HG02981 (cell line): ENCODE data around the gene EHMT2.
"Not testable (repeated sequence)": the region's sequence is repeated elsewhere in the genome, so short reads cannot be mapped to it uniquely, and the experiment has no call there.

Experiments used
- ATAC-seq: cut with Tn5 transposase; IDR thresholded peaks from one replicate; pipeline ENCODE4 v1.9.1; 2021; ENCODE audit warnings: mild to moderate bottlenecking, moderate library complexity; ENCODE audit not compliant: unreplicated experiment

Gene EHMT2

DNA sequence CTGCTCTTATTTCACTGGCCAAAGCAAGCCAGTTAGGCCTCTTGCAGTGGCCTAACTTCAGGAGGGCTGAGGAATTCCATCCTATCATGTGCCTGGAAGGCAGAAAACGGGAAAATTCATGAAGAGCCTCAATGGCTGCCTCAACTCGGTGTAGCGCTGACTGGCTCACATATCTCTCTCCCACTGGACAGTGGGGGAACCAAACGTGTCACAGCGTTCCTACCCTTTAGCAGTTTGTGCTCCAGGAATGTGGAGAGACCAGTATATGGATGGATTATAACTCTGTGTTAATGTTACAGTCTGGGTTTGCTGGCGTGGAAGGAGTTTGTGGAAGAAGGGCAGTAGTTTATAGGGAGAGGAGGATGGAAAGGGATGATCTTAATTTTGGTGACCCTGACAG lies 18.3 kb upstream of the EHMT2 start:
- no peak for ATAC-seq

GRCh38 chr6:31915351-31915750 lies 17.9 kb upstream of the EHMT2 start:
- ATAC-seq: no peak

GRCh38 chr6:31911826-31912585 lies 14.5 kb upstream of the EHMT2 start:
- no peak for ATAC-seq

GRCh38 chr6:31909298-31909697 lies 11.8 kb upstream of the EHMT2 start:
- ATAC-seq: not testable (repeated sequence)

GRCh38 chr6:31908791-31909190 lies 11.3 kb upstream of the EHMT2 start:
- peak; percentile 85 for ATAC-seq

GRCh38 chr6:31908255-31908654 lies 10.8 kb upstream of the EHMT2 start:
- ATAC-seq: not testable (repeated sequence)

GRCh38 chr6:31907158-31907813 lies 9.8 kb upstream of the EHMT2 start:
- ATAC-seq: no peak

DNA sequence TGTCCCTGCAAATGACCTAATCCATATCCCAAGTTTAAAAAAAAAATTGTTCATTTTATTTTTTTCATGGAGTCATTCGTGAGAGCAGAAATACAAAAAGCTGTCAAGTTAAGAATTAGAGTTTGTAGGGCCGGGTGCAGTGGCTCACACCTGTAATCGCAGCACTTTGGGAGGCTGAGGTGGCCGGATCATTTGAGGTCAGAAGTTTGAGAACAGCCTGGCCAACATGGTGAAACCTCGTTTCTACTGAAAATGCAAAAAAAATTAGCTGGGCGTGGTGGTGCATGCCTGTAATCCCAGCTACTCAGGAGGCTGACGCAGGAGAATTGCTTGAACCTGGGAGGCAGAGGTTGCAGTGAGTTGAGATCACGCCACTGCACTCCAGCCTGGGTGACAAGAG lies 9.2 kb upstream of the EHMT2 start:
- not testable (repeated sequence) for ATAC-seq

GRCh38 chr6:31906122-31906521 lies 8.6 kb upstream of the EHMT2 start:
- no peak for ATAC-seq

- ATAC-seq: no peak
Measured at GRCh38 chr6:31905041-31905440, 7.5 kb upstream of the EHMT2 start.

- no peak for ATAC-seq
Measured at GRCh38 chr6:31903957-31904356, 6.5 kb upstream of the EHMT2 start.

- peak; percentile 33 for ATAC-seq
Measured at GRCh38 chr6:31901953-31902643, 4.6 kb upstream of the EHMT2 start, which contains the start of gene ZBTB12. TSS of gene ZBTB12 (minus strand) at chr6:31902086. CDS start at chr6:31901305, 781 bp downstream.

GRCh38 chr6:31901415-31901952 lies 4.0 kb upstream of the EHMT2 start:
- no peak for ATAC-seq

DNA sequence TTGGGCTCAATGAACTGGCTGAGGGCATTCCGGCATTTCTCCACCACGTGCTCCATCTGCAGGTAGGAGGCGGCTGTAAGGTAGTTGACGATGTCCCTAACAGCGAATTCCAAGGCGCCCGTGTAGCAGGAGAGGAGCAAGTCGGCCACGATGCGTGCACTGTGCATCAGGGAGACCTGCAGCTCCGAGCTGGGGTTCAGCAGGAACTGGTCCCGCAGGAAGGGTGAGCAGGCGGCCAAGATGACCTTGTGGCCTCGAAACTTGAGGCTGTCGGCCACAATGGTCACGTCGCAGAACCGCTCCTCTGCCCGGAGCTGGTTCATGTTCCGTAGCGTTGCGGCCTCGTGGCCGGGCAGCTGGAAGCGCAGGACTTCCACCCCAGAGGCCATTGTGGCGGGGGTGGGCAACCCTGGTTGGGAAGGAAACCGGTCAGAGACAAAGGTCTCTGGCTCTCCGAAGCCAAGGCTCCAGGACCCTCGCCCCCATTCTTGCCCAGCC lies 3.5 kb upstream of the EHMT2 start:
- no peak for ATAC-seq

- ATAC-seq: no peak
Measured at GRCh38 chr6:31899882-31900722, 2.6 kb upstream of the EHMT2 start.

DNA sequence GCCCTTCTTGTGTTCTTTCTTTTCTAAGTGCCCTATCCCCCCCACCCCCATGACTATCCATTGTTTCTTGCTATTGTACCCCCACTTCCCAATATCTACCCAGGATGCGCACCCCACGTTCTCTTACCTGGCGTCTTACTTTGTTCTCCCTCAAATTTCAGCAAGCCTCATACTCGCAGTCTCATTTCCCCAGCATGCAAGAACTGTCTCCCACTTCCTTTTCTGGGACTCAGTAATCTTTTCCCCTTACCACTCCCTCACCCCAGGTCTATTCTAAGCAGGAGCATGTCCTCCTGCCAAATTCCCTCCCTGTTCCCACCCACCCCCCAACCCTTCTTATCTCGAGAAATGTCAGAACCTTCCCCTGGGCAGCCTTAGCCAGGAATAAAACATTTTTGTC lies 1.7 kb upstream of the EHMT2 start:
- ATAC-seq: no peak

- ATAC-seq: no peak
Measured at GRCh38 chr6:31898383-31899011, 999 bp upstream of the EHMT2 start.

GRCh38 chr6:31896856-31897611 lies 464 bp downstream of the EHMT2 start:
- ATAC-seq: peak; percentile 2

DNA sequence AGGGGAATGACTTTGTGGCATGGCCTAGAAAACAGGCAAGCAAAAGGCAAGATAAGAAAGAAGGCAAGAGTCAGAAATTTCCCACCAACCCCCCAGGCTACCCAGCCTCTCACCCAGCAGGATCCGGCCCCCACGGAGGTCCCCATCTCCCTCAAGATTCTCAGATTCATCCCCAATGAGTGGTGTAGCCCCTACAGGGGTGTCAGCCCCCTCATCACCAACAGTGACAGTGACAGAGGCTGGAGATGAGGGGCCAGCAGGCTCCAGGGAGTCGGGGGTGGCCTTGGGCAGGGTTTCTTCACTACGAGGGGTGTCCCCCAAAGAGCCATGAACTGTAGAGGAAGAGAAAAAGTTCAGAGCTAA lies 1.0 kb downstream of the EHMT2 start:
- no peak for ATAC-seq
